NB4 (cell line): ENCODE results near the gene IL15RA.

ENCODE experiments used
- CTCF ChIP-seq: IDR thresholded peaks from one replicate; pipeline ENCODE4 v1.5.1; 2012; ENCODE audit warnings: low read depth, low read length
- MAX ChIP-seq: IDR thresholded peaks from 2 replicates; pipeline ENCODE4 v1.6.1; 2011; ENCODE audit warnings: low read depth, low read length
- MYC ChIP-seq: IDR thresholded peaks from 2 replicates; pipeline ENCODE4 v1.6.1; 2011; ENCODE audit warnings: low read depth, low read length
- POLR2A ChIP-seq: IDR thresholded peaks from 2 replicates; pipeline ENCODE4 v1.6.1; 2011; ENCODE audit warnings: mild to moderate bottlenecking; ENCODE audit not compliant: insufficient read length; ENCODE audit errors: extremely low read depth

- TF ChIP-seq CTCF (no peak), POLR2A (no peak), MAX (no peak), MYC (no peak)
Observed at GRCh38 chr10:5959142-5959541, 18.2 kb downstream of the IL15RA start.
